Fibroblast of skin of scalp (primary cell): ENCODE data around the gene CXCL16. TPM values are rescaled to one million over a fixed set of nuclear protein-coding genes. Genes with fewer than 3 reads are reported as not detected.

Experiments
- DNase-seq: peaks from one replicate; pipeline ENCODE4 v3.0.0-alpha.2; 2013
- polyA plus RNA-seq, 2 experiments: library from polyadenylated mRNA; unstranded; fragments of 120-200 nt; gene quantifications; one replicate each; pipeline ENCODE4 v1.2.1, GENCODE V29; 2013; ENCODE audit not compliant: insufficient read length in 2 of 2

The CXCL16 gene
- 1.3 TPM for polyA plus RNA-seq (2013, experiment 1 of 2; ENCODE audit: insufficient read length)
- polyA plus RNA-seq (2013, experiment 2 of 2; ENCODE audit: insufficient read length), result 1.2 TPM

- DNase-seq, result peak; percentile 27
Observed at GRCh38 chr17:4739122-4740024, at the start of gene CXCL16, which contains the start of gene ZMYND15. Gene CXCL16, minus strand, starts transcription at chr17:4739928. Its CDS starts 589 bp downstream, at chr17:4739339. Gene ZMYND15, plus strand, starts transcription at chr17:4739833. Its CDS starts 716 bp downstream, at chr17:4740549.

GRCh38 chr17:4788807-4789700, 49.3 kb upstream of the CXCL16 start, which contains the start of gene GLTPD2:
Gene GLTPD2, plus strand, starts transcription at chr17:4788964. Its CDS starts 48 bp downstream, at chr17:4789012.
- DNase-seq, result no peak

- DNase-seq, result no peak
Observed at GRCh38 chr17:4788159-4788806, 48.6 kb upstream of the CXCL16 start.

- no peak for DNase-seq
Observed at GRCh38 chr17:4786516-4786915, 46.8 kb upstream of the CXCL16 start.

GRCh38 chr17:4786106-4786511, 46.4 kb upstream of the CXCL16 start, which contains the start of gene VMO1:
Gene VMO1, minus strand, starts transcription at chr17:4786364. Its CDS starts 12 bp downstream, at chr17:4786352.
- no peak for DNase-seq

GRCh38 chr17:4785311-4786105, 45.8 kb upstream of the CXCL16 start:
- DNase-seq, result no peak

- no peak for DNase-seq
Observed at GRCh38 chr17:4782652-4783051, 42.9 kb upstream of the CXCL16 start.

- no peak for DNase-seq
Observed at GRCh38 chr17:4780325-4780955, 40.7 kb upstream of the CXCL16 start.

GRCh38 chr17:4777969-4778760, 38.4 kb upstream of the CXCL16 start:
- no peak for DNase-seq

GRCh38 chr17:4772235-4772613, 32.5 kb upstream of the CXCL16 start:
- DNase-seq, result no peak

GRCh38 chr17:4771519-4772234, 31.9 kb upstream of the CXCL16 start, which contains the start of gene TM4SF5:
Gene TM4SF5, plus strand, starts transcription at chr17:4771886. Its CDS starts 37 bp downstream, at chr17:4771923.
- no peak for DNase-seq

- DNase-seq, result no peak
Observed at GRCh38 chr17:4769628-4770027, 29.9 kb upstream of the CXCL16 start.

GRCh38 chr17:4768298-4768697, 28.6 kb upstream of the CXCL16 start:
- DNase-seq, result no peak

- DNase-seq, result no peak
Observed at GRCh38 chr17:4766723-4767122, 27.0 kb upstream of the CXCL16 start.

GRCh38 chr17:4766201-4766600, 26.5 kb upstream of the CXCL16 start:
- DNase-seq, result no peak

- DNase-seq, result no peak
Observed at GRCh38 chr17:4764595-4764994, 24.9 kb upstream of the CXCL16 start.

- no peak for DNase-seq
Observed at GRCh38 chr17:4759776-4760236, 20.1 kb upstream of the CXCL16 start.

GRCh38 chr17:4753392-4753791, 13.7 kb upstream of the CXCL16 start:
- DNase-seq, result no peak

- DNase-seq, result no peak
Observed at GRCh38 chr17:4751932-4752331, 12.2 kb upstream of the CXCL16 start.
